Liver (tissue), 9 donors: Measurements from ENCODE around the gene TMEM106A. TPM values are rescaled to one million over a fixed set of nuclear protein-coding genes. Genes with fewer than 3 reads are reported as not detected.
"Not testable (repeated sequence)": the region's sequence is repeated elsewhere in the genome, so short reads cannot be mapped to it uniquely, and the experiment has no call there.

Experiments
- DNase-seq: peaks from one replicate; pipeline ENCODE4 v3.0.0-alpha.2; 2017; ENCODE audit warnings: low spot score
- H3K27ac ChIP-seq, 2 donors: one replicate each; pipeline ENCODE4 v1.7.0; 2013; ENCODE audit warnings: inconsistent platforms in 2 of 2, low read length in 2 of 2, control low read depth in 1 of 2, low read depth in 1 of 2, mild to moderate bottlenecking in 1 of 2
- H3K27me3 ChIP-seq, 4 donors: one replicate each; pipeline versions ENCODE4 v1.6.1 to v1.7.0; 2013; ENCODE audit warnings: low read length in 3 of 4, inconsistent platforms in 1 of 4, mild to moderate bottlenecking in 1 of 4, moderate library complexity in 1 of 4; ENCODE audit not compliant: control insufficient read depth in 4 of 4, insufficient read depth in 4 of 4
- H3K36me3 ChIP-seq, 4 donors: one replicate each; pipeline versions ENCODE4 v1.6.1 to v1.7.0; 2013; ENCODE audit warnings: low read length in 3 of 4, mild to moderate bottlenecking in 3 of 4, low read depth in 1 of 4, moderate library complexity in 1 of 4; ENCODE audit not compliant: control insufficient read depth in 4 of 4, insufficient read depth in 3 of 4
- H3K4me1 ChIP-seq, 4 donors: one replicate each; pipeline versions ENCODE4 v1.6.1 to v1.7.0; 2013; ENCODE audit warnings: low read length in 3 of 4, mild to moderate bottlenecking in 3 of 4, moderate library complexity in 1 of 4; ENCODE audit not compliant: control insufficient read depth in 4 of 4, insufficient read depth in 4 of 4
- H3K4me3 ChIP-seq, 3 donors: one replicate each; pipeline versions ENCODE4 v1.6.1 to v1.7.0; 2013; ENCODE audit warnings: low read length in 3 of 3, control low read depth in 1 of 3, low read depth in 1 of 3, mild to moderate bottlenecking in 1 of 3
- H3K9ac ChIP-seq, 2 donors: one replicate each; pipeline ENCODE4 v1.7.0; 2013; ENCODE audit warnings: low read length in 2 of 2, mild to moderate bottlenecking in 2 of 2, moderate library complexity in 2 of 2, control low read depth in 1 of 2, low read depth in 1 of 2
- H3K9me3 ChIP-seq, 4 donors: one replicate each; pipeline versions ENCODE4 v1.6.1 to v1.7.0; 2013; ENCODE audit warnings: low read length in 3 of 4; ENCODE audit not compliant: control insufficient read depth in 4 of 4
- EGR1 ChIP-seq, 2 donors: IDR thresholded peaks; 2 replicates each; pipeline ENCODE4 v1.6.1; 2016 to 2018; ENCODE audit warnings: antibody characterized with exemption in 2 of 2, low read depth in 2 of 2
- FOXA1 ChIP-seq: IDR thresholded peaks from 2 replicates; pipeline ENCODE4 v1.6.1; 2016; ENCODE audit warnings: antibody characterized with exemption
- FOXA2 ChIP-seq: IDR thresholded peaks from 2 replicates; pipeline ENCODE4 v1.6.1; 2016; ENCODE audit warnings: antibody characterized with exemption
- GABPA ChIP-seq, 2 donors: IDR thresholded peaks in 1 of 2; conservative IDR thresholded peaks in 1 of 2; 2 replicates each; pipeline ENCODE4 v1.6.1; 2016; ENCODE audit warnings: antibody characterized with exemption in 2 of 2, mild to moderate bottlenecking in 1 of 2, moderate library complexity in 1 of 2
- HNF4A ChIP-seq, 2 donors: conservative IDR thresholded peaks; 2 replicates each; pipeline ENCODE4 v1.6.1; 2016; ENCODE audit warnings: antibody characterized with exemption in 2 of 2, mild to moderate bottlenecking in 2 of 2
- HNF4G ChIP-seq: IDR thresholded peaks from 2 replicates; pipeline ENCODE4 v1.6.1; 2016; ENCODE audit warnings: antibody characterized with exemption
- JUND ChIP-seq, 2 donors: IDR thresholded peaks; 2 replicates each; pipeline ENCODE4 v1.6.1; 2016; ENCODE audit warnings: antibody characterized with exemption in 2 of 2
- NR2F2 ChIP-seq: IDR thresholded peaks from 2 replicates; pipeline ENCODE4 v1.6.1; 2016; ENCODE audit warnings: antibody characterized with exemption
- RAD21 ChIP-seq, 2 donors: IDR thresholded peaks; 2 replicates each; pipeline ENCODE4 v1.6.1; 2016; ENCODE audit warnings: antibody characterized with exemption in 2 of 2, mild to moderate bottlenecking in 2 of 2
- RXRA ChIP-seq, 2 donors: IDR thresholded peaks; 2 replicates each; pipeline ENCODE4 v1.6.1; 2017 to 2018; ENCODE audit warnings: antibody characterized with exemption in 2 of 2, mild to moderate bottlenecking in 1 of 2
- SP1 ChIP-seq: IDR thresholded peaks from 2 replicates; pipeline ENCODE4 v1.6.1; 2018; ENCODE audit warnings: antibody characterized with exemption, mild to moderate bottlenecking
- TAF1 ChIP-seq: conservative IDR thresholded peaks from 2 replicates; pipeline ENCODE4 v1.6.1; 2016; ENCODE audit warnings: antibody characterized with exemption, mild to moderate bottlenecking
- YY1 ChIP-seq: IDR thresholded peaks from 2 replicates; pipeline ENCODE4 v1.6.1; 2016; ENCODE audit warnings: antibody characterized with exemption, mild to moderate bottlenecking
- WGBS: extraction: QIAGEN DNeasy Blood & Tissue Kit; methylation state at CpG from one replicate; pipeline ENCODE4 v1.1.7; 2013; 5-methylcytosine and 5-hydroxymethylcytosine counted together
- polyA plus RNA-seq, 2 donors: library from polyadenylated mRNA; stranded (reverse) in 1 of 2; unstranded in 1 of 2; fragments of 200-250 nt in 1 of 2; fragments of >200 nt in 1 of 2; fragmentation: Nextera tagmentation in 1 of 2; extraction: Ambion mirVana in 1 of 2; gene quantifications; one replicate each; pipeline versions ENCODE4 v1.2.1 to v1.2.3, GENCODE V29; 2013 to 2015
- total RNA-seq, 2 donors: library from RNA; depleted of rRNA; stranded (reverse); fragments of >200 nt; gene quantifications; one replicate each; pipeline ENCODE4 v1.2.3, GENCODE V29; 2014
- TF ChIP-seq, protein P1 (sequence below): fragments of 150-350 bp; IDR thresholded peaks from 2 replicates; pipeline ENCODE4 v1.5.1; 2017; ENCODE audit warnings: improper control_type of control experiment, low read depth, low read length; ENCODE audit not compliant: missing input control
- TF ChIP-seq, protein P2 (sequence below): IDR thresholded peaks from 2 replicates; pipeline ENCODE4 v1.6.1; 2016; ENCODE audit warnings: antibody characterized with exemption
- TF ChIP-seq, protein P3 (sequence below): IDR thresholded peaks from 2 replicates; pipeline ENCODE4 v1.6.1; 2016; ENCODE audit warnings: antibody characterized with exemption
- TF ChIP-seq, protein P4 (sequence below): IDR thresholded peaks from 2 replicates; pipeline ENCODE4 v1.6.1; 2016; ENCODE audit warnings: antibody characterized with exemption
- TF ChIP-seq, protein P5 (sequence below): IDR thresholded peaks from 2 replicates; pipeline ENCODE4 v1.6.1; 2016; ENCODE audit warnings: antibody characterized with exemption, mild to moderate bottlenecking
- donor health status: healthy.
- donor health status: healthy.
- donor health status: healthy.
- donor health status: healthy.
- donor health status: healthy.

TMEM106A gene
- total and polyA plus RNA-seq, 4 donors: 1.3 to 3.8 (median 2.6) TPM

DNA sequence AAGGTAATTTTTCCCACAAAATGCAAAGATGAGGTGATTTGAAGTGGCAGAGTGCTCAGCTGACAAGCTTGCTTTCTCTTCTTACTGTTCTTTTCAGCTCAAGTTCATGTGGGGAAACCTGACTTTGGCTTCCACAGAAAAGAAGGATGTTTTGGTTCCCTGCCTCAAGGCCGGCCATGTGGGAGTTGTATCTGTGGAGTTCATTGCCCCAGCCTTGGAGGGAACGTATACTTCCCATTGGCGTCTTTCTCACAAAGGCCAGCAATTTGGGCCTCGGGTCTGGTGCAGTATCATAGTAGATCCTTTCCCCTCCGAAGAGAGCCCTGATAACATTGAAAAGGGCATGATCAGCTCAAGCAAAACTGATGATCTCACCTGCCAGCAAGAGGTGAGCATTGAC, 18.4 kb upstream of the TMEM106A start (continued):
- TF ChIP-seq, protein P1, sequence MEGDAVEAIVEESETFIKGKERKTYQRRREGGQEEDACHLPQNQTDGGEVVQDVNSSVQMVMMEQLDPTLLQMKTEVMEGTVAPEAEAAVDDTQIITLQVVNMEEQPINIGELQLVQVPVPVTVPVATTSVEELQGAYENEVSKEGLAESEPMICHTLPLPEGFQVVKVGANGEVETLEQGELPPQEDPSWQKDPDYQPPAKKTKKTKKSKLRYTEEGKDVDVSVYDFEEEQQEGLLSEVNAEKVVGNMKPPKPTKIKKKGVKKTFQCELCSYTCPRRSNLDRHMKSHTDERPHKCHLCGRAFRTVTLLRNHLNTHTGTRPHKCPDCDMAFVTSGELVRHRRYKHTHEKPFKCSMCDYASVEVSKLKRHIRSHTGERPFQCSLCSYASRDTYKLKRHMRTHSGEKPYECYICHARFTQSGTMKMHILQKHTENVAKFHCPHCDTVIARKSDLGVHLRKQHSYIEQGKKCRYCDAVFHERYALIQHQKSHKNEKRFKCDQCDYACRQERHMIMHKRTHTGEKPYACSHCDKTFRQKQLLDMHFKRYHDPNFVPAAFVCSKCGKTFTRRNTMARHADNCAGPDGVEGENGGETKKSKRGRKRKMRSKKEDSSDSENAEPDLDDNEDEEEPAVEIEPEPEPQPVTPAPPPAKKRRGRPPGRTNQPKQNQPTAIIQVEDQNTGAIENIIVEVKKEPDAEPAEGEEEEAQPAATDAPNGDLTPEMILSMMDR: no peak
- no peak for TF ChIP-seq RXRA (IDR thresholded peaks at IDR 0.05)
- no peak for TF ChIP-seq SP1
- TF ChIP-seq TAF1: no peak
- no peak for TF ChIP-seq RAD21 (IDR thresholded peaks at IDR 0.05)

DNA sequence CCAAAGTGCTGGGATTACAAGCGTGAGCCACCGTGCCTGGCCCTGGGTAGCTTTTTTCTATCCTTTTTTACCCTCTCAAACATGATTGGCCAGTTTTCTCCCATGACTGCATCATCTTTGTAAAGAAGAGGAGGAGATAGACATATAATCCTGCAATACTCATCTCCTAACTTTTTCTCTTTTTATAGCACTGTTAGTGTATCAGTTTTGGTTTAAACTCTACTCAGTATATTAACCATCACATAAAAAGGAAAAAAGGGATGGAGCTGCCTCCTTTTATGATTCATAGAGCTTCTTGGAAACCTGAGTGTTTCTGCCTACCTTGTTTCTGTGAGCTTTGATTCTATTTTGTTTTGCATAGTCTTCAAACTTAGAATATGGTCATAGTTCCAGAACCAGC, 12.0 kb upstream of the TMEM106A start:
- Histone ChIP-seq H3K4me1 (no peaks in the 10 kb centered on the region), H3K9ac (no peak overlapping the region), H3K36me3 (peaks cover 24 to 74% (median 69%) of the 10 kb centered on the region in 4 donors), H3K9me3 (no peaks in the 10 kb centered on the region), H3K4me3 (no peak overlapping the region), H3K27ac (no peak overlapping the region), H3K27me3 (no peaks in the 10 kb centered on the region)
- no peak for DNase-seq
- no peak for TF ChIP-seq HNF4A (conservative IDR thresholded peaks at IDR 0.05)
- WGBS: 97% methylated on average over 2 of the region's 2 CpGs

DNA sequence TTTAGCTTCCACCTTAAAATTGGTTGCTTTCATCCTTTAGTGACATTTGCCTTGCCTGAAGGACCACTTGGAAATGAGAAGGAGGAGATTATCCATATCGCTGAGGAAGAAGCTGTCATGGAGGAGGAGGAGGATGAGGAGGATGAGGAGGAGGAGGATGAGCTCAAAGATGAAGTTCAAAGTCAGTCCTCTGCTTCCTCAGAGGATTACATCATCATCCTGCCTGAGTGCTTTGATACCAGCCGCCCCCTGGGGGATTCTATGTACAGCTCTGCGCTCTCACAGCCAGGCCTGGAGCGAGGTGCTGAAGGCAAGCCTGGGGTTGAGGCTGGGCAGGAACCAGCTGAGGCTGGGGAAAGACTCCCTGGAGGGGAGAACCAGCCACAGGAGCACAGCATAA, 11.5 kb upstream of the TMEM106A start:
- H3K36me3 ChIP-seq: peaks cover 21 to 72% (median 66%) of the 10 kb centered on the region in 4 donors
- no peak overlapping the region for H3K9ac ChIP-seq
- H3K27ac ChIP-seq: no peak overlapping the region
- no peak for DNase-seq
- no peaks in the 10 kb centered on the region for H3K27me3 ChIP-seq
- H3K4me1 ChIP-seq: no peaks in the 10 kb centered on the region
- H3K4me3 ChIP-seq: no peak overlapping the region
- TF ChIP-seq RAD21 (IDR thresholded peaks at IDR 0.05): no peak
- TF ChIP-seq EGR1 (IDR thresholded peaks at IDR 0.05; ENCODE audit: low read depth in 2 of 2): no peak
- no peak for TF ChIP-seq SP1
- TF ChIP-seq, protein P1: no peak
- no peak for TF ChIP-seq JUND (IDR thresholded peaks at IDR 0.05)
- no peak for TF ChIP-seq HNF4A (conservative IDR thresholded peaks at IDR 0.05)
- TF ChIP-seq, protein P2, sequence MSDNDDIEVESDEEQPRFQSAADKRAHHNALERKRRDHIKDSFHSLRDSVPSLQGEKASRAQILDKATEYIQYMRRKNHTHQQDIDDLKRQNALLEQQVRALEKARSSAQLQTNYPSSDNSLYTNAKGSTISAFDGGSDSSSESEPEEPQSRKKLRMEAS: no peak
- TF ChIP-seq YY1: no peak
- TF ChIP-seq FOXA2: no peak
- no peak for TF ChIP-seq FOXA1
- TF ChIP-seq, protein P3, sequence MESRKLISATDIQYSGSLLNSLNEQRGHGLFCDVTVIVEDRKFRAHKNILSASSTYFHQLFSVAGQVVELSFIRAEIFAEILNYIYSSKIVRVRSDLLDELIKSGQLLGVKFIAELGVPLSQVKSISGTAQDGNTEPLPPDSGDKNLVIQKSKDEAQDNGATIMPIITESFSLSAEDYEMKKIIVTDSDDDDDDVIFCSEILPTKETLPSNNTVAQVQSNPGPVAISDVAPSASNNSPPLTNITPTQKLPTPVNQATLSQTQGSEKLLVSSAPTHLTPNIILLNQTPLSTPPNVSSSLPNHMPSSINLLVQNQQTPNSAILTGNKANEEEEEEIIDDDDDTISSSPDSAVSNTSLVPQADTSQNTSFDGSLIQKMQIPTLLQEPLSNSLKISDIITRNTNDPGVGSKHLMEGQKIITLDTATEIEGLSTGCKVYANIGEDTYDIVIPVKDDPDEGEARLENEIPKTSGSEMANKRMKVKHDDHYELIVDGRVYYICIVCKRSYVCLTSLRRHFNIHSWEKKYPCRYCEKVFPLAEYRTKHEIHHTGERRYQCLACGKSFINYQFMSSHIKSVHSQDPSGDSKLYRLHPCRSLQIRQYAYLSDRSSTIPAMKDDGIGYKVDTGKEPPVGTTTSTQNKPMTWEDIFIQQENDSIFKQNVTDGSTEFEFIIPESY: no peak
- TF ChIP-seq TAF1: no peak
- no peak for TF ChIP-seq GABPA (IDR thresholded peaks at IDR 0.05 in 1 of 2, conservative IDR thresholded peaks at IDR 0.05 in 1 of 2)
- TF ChIP-seq, protein P4, sequence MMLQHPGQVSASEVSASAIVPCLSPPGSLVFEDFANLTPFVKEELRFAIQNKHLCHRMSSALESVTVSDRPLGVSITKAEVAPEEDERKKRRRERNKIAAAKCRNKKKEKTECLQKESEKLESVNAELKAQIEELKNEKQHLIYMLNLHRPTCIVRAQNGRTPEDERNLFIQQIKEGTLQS: no peak
- TF ChIP-seq RXRA (IDR thresholded peaks at IDR 0.05): no peak
- TF ChIP-seq, protein P5, sequence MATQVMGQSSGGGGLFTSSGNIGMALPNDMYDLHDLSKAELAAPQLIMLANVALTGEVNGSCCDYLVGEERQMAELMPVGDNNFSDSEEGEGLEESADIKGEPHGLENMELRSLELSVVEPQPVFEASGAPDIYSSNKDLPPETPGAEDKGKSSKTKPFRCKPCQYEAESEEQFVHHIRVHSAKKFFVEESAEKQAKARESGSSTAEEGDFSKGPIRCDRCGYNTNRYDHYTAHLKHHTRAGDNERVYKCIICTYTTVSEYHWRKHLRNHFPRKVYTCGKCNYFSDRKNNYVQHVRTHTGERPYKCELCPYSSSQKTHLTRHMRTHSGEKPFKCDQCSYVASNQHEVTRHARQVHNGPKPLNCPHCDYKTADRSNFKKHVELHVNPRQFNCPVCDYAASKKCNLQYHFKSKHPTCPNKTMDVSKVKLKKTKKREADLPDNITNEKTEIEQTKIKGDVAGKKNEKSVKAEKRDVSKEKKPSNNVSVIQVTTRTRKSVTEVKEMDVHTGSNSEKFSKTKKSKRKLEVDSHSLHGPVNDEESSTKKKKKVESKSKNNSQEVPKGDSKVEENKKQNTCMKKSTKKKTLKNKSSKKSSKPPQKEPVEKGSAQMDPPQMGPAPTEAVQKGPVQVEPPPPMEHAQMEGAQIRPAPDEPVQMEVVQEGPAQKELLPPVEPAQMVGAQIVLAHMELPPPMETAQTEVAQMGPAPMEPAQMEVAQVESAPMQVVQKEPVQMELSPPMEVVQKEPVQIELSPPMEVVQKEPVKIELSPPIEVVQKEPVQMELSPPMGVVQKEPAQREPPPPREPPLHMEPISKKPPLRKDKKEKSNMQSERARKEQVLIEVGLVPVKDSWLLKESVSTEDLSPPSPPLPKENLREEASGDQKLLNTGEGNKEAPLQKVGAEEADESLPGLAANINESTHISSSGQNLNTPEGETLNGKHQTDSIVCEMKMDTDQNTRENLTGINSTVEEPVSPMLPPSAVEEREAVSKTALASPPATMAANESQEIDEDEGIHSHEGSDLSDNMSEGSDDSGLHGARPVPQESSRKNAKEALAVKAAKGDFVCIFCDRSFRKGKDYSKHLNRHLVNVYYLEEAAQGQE: no peak
- no peak for TF ChIP-seq NR2F2
- TF ChIP-seq HNF4G: no peak
- WGBS: 92% methylated on average over 4 of the region's 4 CpGs
- no peaks in the 10 kb centered on the region for H3K9me3 ChIP-seq

DNA sequence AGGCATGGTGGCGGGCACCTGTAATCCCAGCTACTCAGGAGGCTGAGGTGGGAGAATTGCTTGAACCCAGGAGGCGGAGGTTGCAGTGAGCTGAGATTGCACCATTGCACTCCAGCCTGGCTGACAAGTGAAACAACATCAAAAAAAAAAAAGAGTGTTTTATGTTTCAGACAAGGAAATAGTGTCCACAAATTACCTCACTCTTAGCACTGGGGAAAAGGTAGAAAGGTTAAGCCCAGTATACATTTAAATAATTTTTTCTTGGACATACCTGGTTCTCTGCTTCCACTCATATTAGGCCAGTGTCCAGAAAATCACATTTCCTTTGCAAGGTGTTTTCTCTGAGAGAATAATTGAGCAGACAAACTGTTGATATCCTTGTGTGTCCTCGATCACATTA, 8.7 kb upstream of the TMEM106A start:
- H3K36me3 ChIP-seq: peaks cover 14 to 70% (median 59%) of the 10 kb centered on the region in 4 donors
- H3K27me3 ChIP-seq, H3K4me1 ChIP-seq, H3K9ac ChIP-seq, H3K4me3 ChIP-seq, H3K27ac ChIP-seq, H3K9me3 ChIP-seq, DNase-seq: not testable (repeated sequence)
- WGBS: 96% methylated on average over 3 of the region's 3 CpGs
